ENCODE data around the gene RELA. TPM values are rescaled to one million over a fixed set of nuclear protein-coding genes. Genes with fewer than 3 reads are reported as not detected.

The RELA gene
- total and polyA plus RNA-seq, 2 of the 4 experiments (the other 2 are of a cell fraction) = 8.6 to 53.0 TPM

GRCh38 chr11:65711785-65712632 is 49.3 kb upstream of the RELA start, which contains the start of gene KAT5 (continued):
- TF ChIP-seq SMC3 (IDR thresholded peaks at IDR 0.05; ENCODE audit: low read depth, low read length) (peak; percentile 91), RCOR1 (IDR thresholded peaks at IDR 0.05; ENCODE audit: insufficient replicate concordance, low read length) (no peak)

- Histone ChIP-seq H3K9me1 (ENCODE audit: insufficient read depth, low read length) (no peaks in the 10 kb centered on the region), H2AK9ac (replicated peaks; ENCODE audit: low read depth, low read length, poor library complexity) (no peak overlapping the region), H3K79me1 (ENCODE audit: low read depth in 1 of 2, low read length in 2 of 2) (peaks cover 21 to 34% of the 10 kb centered on the region in 2 experiments), H2BK15ac (ENCODE audit: low read depth, low read length) (no peak overlapping the region), H2BK120ac (ENCODE audit: low read depth, low read length) (no peak overlapping the region; the same call in 1 of the 2 replicates), H3K4me3 (ENCODE audit: insufficient read depth, low read depth, low read length) (no peak overlapping the region), H3K4ac (ENCODE audit: low read depth, low read length) (no peak overlapping the region), H3K4me2 (ENCODE audit: low read depth, low read length) (no peak overlapping the region), H2BK20ac (ENCODE audit: low read depth, low read length) (no peak overlapping the region), H3K56ac (ENCODE audit: extremely low read depth, insufficient read depth, low read length) (no peak overlapping the region), H3K27ac (ENCODE audit: insufficient read depth, low read length) (no peak overlapping the region), H2AFZ (replicated peaks; ENCODE audit: low read length, poor library complexity) (no peak overlapping the region), H3K18ac (ENCODE audit: low read depth, low read length) (no peak overlapping the region), H2BK5ac (ENCODE audit: low read depth, low read length, poor library complexity, severe bottlenecking) (no peak overlapping the region), H4K5ac (ENCODE audit: low read depth, low read length) (no peak overlapping the region), H3K14ac (replicated peaks; ENCODE audit: low read depth, low read length) (no peak overlapping the region), H4K8ac (ENCODE audit: low read depth in 2 of 2, low read length in 2 of 2) (peak overlapping the region; percentile 64 to 73; a peak in 3 of 4 replicates), H3K9me3 (ENCODE audit: control insufficient read depth, insufficient read depth, low read length) (no peaks in the 10 kb centered on the region), H3K9ac (ENCODE audit: low read depth, low read length) (no peak overlapping the region), H2AK5ac (ENCODE audit: low read depth, low read length) (no peak overlapping the region), H3K36me3 (ENCODE audit: control insufficient read depth, insufficient read depth, low read length) (peaks cover 21% of the 10 kb centered on the region), H3K27me3 (ENCODE audit: control insufficient read depth, insufficient read depth, low read length) (no peaks in the 10 kb centered on the region), H4K20me1 (ENCODE audit: insufficient read depth, low read length) (peaks cover 4% of the 10 kb centered on the region), H4K91ac (ENCODE audit: insufficient read depth, low read depth, low read length) (no peak overlapping the region), H3K4me1 (ENCODE audit: control insufficient read depth, insufficient read depth, low read length) (no peaks in the 10 kb centered on the region; the same call in 1 of the 2 replicates), H3K23ac (ENCODE audit: low read depth, low read length) (no peak overlapping the region)
- BruUV-seq (replicated peaks) = no TSS peak
- in situ Hi-C loops (cut with MboI; ENCODE audit: low sequenced_read_pairs) = loop anchor here (5.0 to 10.0 kb wide), 2 partner anchors 107 to 274 kb away; no protein-coding TSS in a partner anchor
- CTCF ChIA-PET = no interaction called here
- DNase-seq = no peak
- dilution Hi-C loops (cut with HindIII; ENCODE audit: low sequenced_read_pairs, unreplicated experiment) = no loop called here
- POLR2A ChIA-PET (ENCODE audit: unreplicated experiment) = interaction anchor here (0.7 kb wide), 1 partner anchor 112 kb away, joined by 3 read pairs; no protein-coding TSS in a partner anchor
- no peak for ATAC-seq (ENCODE audit: low read depth)
- WGBS, 2 experiments (ENCODE audit: extremely low coverage in 2 of 2, insufficient read length in 1 of 2) = 100% methylated on average over 2 of the region's 3 CpGs; no CpG with 5 or more reads in 1 of the 2 experiments
- intact Hi-C loops (cut with micrococcal nuclease) = loop anchor here (5.0 kb wide), 1 partner anchor 72 kb away; the partner anchor contains the start of gene AP5B1
- TF ChIP-seq SMC3 (IDR thresholded peaks at IDR 0.05; ENCODE audit: low read depth, low read length) (no peak), RAD21 (IDR thresholded peaks at IDR 0.05; ENCODE audit: low read length) (no peak), NFE2L2 (IDR thresholded peaks at IDR 0.05; ENCODE audit: low read depth, low read length) (no peak), POLR2A (IDR thresholded peaks at IDR 0.05; ENCODE audit: low read depth, low read length) (no peak)
These were observed 47.7 kb upstream of the RELA start for GRCh38 chr11:65710421-65710820.
